Hepatocyte (in vitro differentiated cells): Measurements from ENCODE around the gene DNAJC5. TPM values are rescaled to one million over a fixed set of nuclear protein-coding genes. Genes with fewer than 3 reads are reported as not detected.
"Not testable (repeated sequence)": the region's sequence is repeated elsewhere in the genome, so short reads cannot be mapped to it uniquely, and the experiment has no call there.

ENCODE experiments used
- DNase-seq: peaks from one replicate; pipeline ENCODE4 v3.0.0-alpha.2; 2016; ENCODE audit warnings: low spot score
- H2AFZ ChIP-seq: fragments of 200-600 bp; sonication (generic); 2 replicates; pipeline ENCODE4 v1.6.0; 2016; ENCODE audit warnings: antibody characterized with exemption, mild to moderate bottlenecking
- H3K27ac ChIP-seq: fragments of 200-600 bp; sonication (generic); 2 replicates; pipeline ENCODE4 v1.5.1; 2016; ENCODE audit warnings: mild to moderate bottlenecking
- H3K27me3 ChIP-seq: fragments of 200-600 bp; sonication (generic); 2 replicates; pipeline ENCODE4 v1.6.1; 2016
- H3K36me3 ChIP-seq: fragments of 200-600 bp; sonication (generic); replicated peaks from 2 replicates; pipeline ENCODE4 v1.5.1; 2016; ENCODE audit warnings: low read depth; ENCODE audit not compliant: insufficient read depth
- H3K4me1 ChIP-seq: fragments of 200-600 bp; sonication (generic); 2 replicates; pipeline ENCODE4 v1.5.1; 2016; ENCODE audit warnings: mild to moderate bottlenecking, moderate library complexity; ENCODE audit not compliant: insufficient read depth
- H3K4me2 ChIP-seq: fragments of 200-600 bp; sonication (generic); 2 replicates; pipeline ENCODE4 v1.6.0; 2016
- H3K4me3 ChIP-seq: fragments of 200-600 bp; sonication (generic); 2 replicates; pipeline ENCODE4 v1.5.1; 2016; ENCODE audit warnings: mild to moderate bottlenecking
- H3K79me2 ChIP-seq: fragments of 200-600 bp; sonication (generic); 2 replicates; pipeline ENCODE4 v1.6.0; 2017; ENCODE audit warnings: mild to moderate bottlenecking
- H3K9me2 ChIP-seq: fragments of 200-600 bp; sonication (generic); replicated peaks from 2 replicates; pipeline ENCODE4 v1.6.0; 2017; ENCODE audit warnings: mild to moderate bottlenecking; ENCODE audit not compliant: insufficient read depth
- H3K9me3 ChIP-seq: fragments of 200-600 bp; sonication (generic); 2 replicates; pipeline ENCODE4 v1.5.1; 2016; ENCODE audit warnings: low read depth, mild to moderate bottlenecking
- H4K20me1 ChIP-seq: fragments of 200-600 bp; sonication (generic); 2 replicates; pipeline ENCODE4 v1.6.0; 2016; ENCODE audit warnings: mild to moderate bottlenecking; ENCODE audit not compliant: insufficient read depth, poor library complexity, severe bottlenecking
- CTCF ChIP-seq: fragments of 200-600 bp; sonication (generic); IDR thresholded peaks from 2 replicates; pipeline ENCODE4 v1.5.1; 2016; ENCODE audit warnings: antibody characterized with exemption, mild to moderate bottlenecking; ENCODE audit not compliant: poor library complexity
- EZH2 ChIP-seq: fragments of 200-600 bp; sonication (generic); IDR thresholded peaks from 2 replicates; pipeline ENCODE4 v1.6.1; 2016; ENCODE audit warnings: antibody characterized with exemption, mild to moderate bottlenecking, borderline replicate concordance
- EZH2phosphoT487 ChIP-seq: fragments of 200-600 bp; sonication (generic); IDR thresholded peaks from one replicate; pipeline ENCODE4 v1.6.1; 2018; ENCODE audit warnings: antibody characterized with exemption, mild to moderate bottlenecking, low read depth, moderate library complexity; ENCODE audit not compliant: unreplicated experiment, severe bottlenecking
- WGBS: methylation state at CpG from one replicate; pipeline ENCODE4 v1.1.6; 2016; ENCODE audit warnings: low lambda C conversion rate; ENCODE audit errors: missing lambda C conversion rate; 5-methylcytosine and 5-hydroxymethylcytosine counted together
- polyA plus RNA-seq: library from polyadenylated mRNA; unstranded; fragments of >200 nt; fragmentation: Nextera tagmentation; extraction: Ambion mirVana; gene quantifications from 2 replicates; pipeline ENCODE4 v1.2.1, GENCODE V29; 2016
- total RNA-seq: library from RNA; depleted of rRNA; stranded (reverse); fragments of >200 nt; gene quantifications from 2 replicates; pipeline ENCODE4 v1.2.3, GENCODE V29; 2014

The DNAJC5 gene
- total and polyA plus RNA-seq, 2 experiments from 2014 or later, result 10.2 to 39.6 TPM

- peaks cover 10% of the 10 kb centered on the region for H3K4me1 ChIP-seq
- 83% methylated on average over 19 of the region's 19 CpGs for WGBS
- TF ChIP-seq EZH2phosphoT487 (no peak), CTCF (no peak), EZH2 (no peak)
- H3K4me2 ChIP-seq, result no peak overlapping the region
- H3K36me3 ChIP-seq, result no peaks in the 10 kb centered on the region
- peak; percentile 11 for DNase-seq
- H3K9me2 ChIP-seq, result no peaks in the 10 kb centered on the region
- no peak overlapping the region for H3K4me3 ChIP-seq
- no peak overlapping the region for H2AFZ ChIP-seq
- no peaks in the 10 kb centered on the region for H3K27me3 ChIP-seq
- no peaks in the 10 kb centered on the region for H4K20me1 ChIP-seq
- no peak overlapping the region for H3K27ac ChIP-seq
- no peaks in the 10 kb centered on the region for H3K79me2 ChIP-seq
- no peaks in the 10 kb centered on the region for H3K9me3 ChIP-seq
Observed at GRCh38 chr20:63974402-63975200, 79.7 kb downstream of the DNAJC5 start.

DNA sequence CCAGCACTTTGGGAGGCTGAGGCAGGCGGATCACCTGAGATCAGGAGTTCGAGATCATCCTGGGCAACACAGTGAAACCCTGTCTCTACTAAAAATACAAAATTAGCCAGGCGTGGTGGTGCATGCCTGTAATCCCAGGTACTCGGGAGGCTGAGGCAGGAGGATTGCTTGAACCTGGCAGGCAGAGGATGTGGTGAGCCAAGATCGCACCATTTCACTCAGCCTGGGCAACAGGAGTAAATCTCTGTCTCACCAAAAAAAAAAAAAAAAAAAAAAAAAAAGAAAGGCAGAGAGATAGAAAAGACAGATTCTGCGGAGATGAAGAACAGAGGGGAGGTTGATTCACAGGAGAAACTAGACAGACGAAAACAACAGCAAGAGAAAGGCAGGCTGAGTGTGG is 81.6 kb downstream of the DNAJC5 start:
- not testable (repeated sequence) for H3K27ac ChIP-seq, H3K36me3 ChIP-seq, H3K9me2 ChIP-seq, H3K27me3 ChIP-seq, H3K9me3 ChIP-seq, H2AFZ ChIP-seq, H3K79me2 ChIP-seq, H3K4me3 ChIP-seq, DNase-seq, H3K4me2 ChIP-seq, H4K20me1 ChIP-seq
- H3K4me1 ChIP-seq, result peaks cover 20% of the 10 kb centered on the region
- 85% methylated on average over 5 of the region's 7 CpGs for WGBS

DNA sequence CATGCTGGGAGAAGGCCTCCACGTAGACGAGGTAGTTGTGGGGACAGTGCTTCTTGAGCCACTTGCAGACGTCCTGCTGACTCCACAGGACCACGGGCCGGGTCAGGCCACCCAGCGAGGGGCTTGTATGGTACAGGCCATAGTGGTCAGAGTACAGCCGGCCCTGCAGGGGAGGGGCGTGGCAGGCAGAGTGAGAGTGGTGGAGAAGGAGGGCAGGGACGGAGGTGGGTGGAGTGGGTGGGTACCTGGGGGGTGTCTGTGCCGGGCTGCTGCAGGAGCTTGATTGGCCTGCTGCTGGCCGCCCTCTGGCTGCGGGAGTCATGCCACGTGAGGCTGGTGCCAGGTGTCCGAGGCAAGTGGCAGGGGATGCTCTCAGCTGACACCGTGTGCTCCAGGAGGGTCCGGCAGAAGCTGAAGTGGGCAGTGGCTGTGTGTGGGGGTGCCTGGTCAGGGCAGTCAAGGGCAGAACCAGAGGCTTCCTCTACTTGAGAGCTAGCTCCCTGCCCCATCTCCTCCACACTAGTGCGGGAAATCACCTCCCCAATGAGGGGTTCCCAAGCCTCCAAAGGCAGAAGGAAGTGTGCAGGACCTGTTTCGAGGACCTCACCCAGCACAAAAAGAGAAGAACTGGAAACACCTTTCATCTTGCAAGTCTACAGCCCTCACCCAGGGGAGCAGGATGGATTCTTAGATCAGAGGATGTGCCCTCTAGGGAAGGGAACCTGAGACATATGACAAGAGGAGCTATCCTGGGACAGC is 82.2 kb downstream of the DNAJC5 start:
- H2AFZ ChIP-seq, result no peak overlapping the region
- H3K4me3 ChIP-seq, result no peak overlapping the region
- no peak overlapping the region for H3K4me2 ChIP-seq
- no peaks in the 10 kb centered on the region for H3K9me3 ChIP-seq
- peaks cover 10% of the 10 kb centered on the region for H3K79me2 ChIP-seq
- peaks cover 27% of the 10 kb centered on the region for H3K4me1 ChIP-seq
- no peaks in the 10 kb centered on the region for H3K36me3 ChIP-seq
- H3K27ac ChIP-seq, result no peak overlapping the region
- H3K9me2 ChIP-seq, result no peaks in the 10 kb centered on the region
- DNase-seq, result no peak
- WGBS, result 86% methylated on average over 15 of the region's 18 CpGs
- H3K27me3 ChIP-seq, result no peaks in the 10 kb centered on the region
- peaks cover 2% of the 10 kb centered on the region for H4K20me1 ChIP-seq
- TF ChIP-seq CTCF, result no peak

GRCh38 chr20:63977739-63978276 is 82.9 kb downstream of the DNAJC5 start:
- Histone ChIP-seq H3K4me3 (no peak overlapping the region), H2AFZ (no peak overlapping the region), H3K36me3 (no peaks in the 10 kb centered on the region), H3K79me2 (peaks cover 17% of the 10 kb centered on the region), H3K4me1 (peaks cover 31% of the 10 kb centered on the region), H3K4me2 (peak overlapping the region; percentile 97), H3K27ac (no peak overlapping the region), H3K9me3 (no peaks in the 10 kb centered on the region), H3K9me2 (no peaks in the 10 kb centered on the region), H3K27me3 (no peaks in the 10 kb centered on the region), H4K20me1 (peaks cover 6% of the 10 kb centered on the region)
- DNase-seq, result peak; percentile 71
- TF ChIP-seq CTCF (no peak), EZH2 (no peak), EZH2phosphoT487 (no peak)
- 62% methylated on average over 16 of the region's 16 CpGs for WGBS
